GM23338 (cell line): Measurements from ENCODE around the gene PRRC2A.

ENCODE experiments used
- CREB1 ChIP-seq: fragments of 250-450 bp; sonication (Bioruptor Pico); IDR thresholded peaks from 2 replicates; pipeline ENCODE4 v1.5.0; 2020; ENCODE audit warnings: low read depth, mild to moderate bottlenecking, moderate library complexity
- EZH2 ChIP-seq: fragments of 200-600 bp; sonication (generic); IDR thresholded peaks from one replicate; pipeline ENCODE4 v1.8.0; 2017; ENCODE audit warnings: antibody characterized with exemption, mild to moderate bottlenecking, low read depth; ENCODE audit not compliant: unreplicated experiment
- EZH2phosphoT487 ChIP-seq: fragments of 200-600 bp; sonication (generic); IDR thresholded peaks from one replicate; pipeline ENCODE4 v1.8.1; 2018; ENCODE audit warnings: antibody characterized with exemption; ENCODE audit not compliant: unreplicated experiment
- JUNB ChIP-seq: IDR thresholded peaks from one replicate; pipeline ENCODE4 v1.6.1; 2016; ENCODE audit warnings: antibody characterized with exemption; ENCODE audit not compliant: unreplicated experiment
- NANOG ChIP-seq: IDR thresholded peaks from 2 replicates; pipeline ENCODE4 v1.6.1; 2016; ENCODE audit warnings: antibody characterized with exemption, borderline replicate concordance
- POLR2AphosphoS5 ChIP-seq: IDR thresholded peaks from 2 replicates; pipeline ENCODE4 v1.6.1; 2016; ENCODE audit warnings: antibody characterized with exemption, low read depth
- REST ChIP-seq: IDR thresholded peaks from one replicate; pipeline ENCODE4 v1.6.1; 2018; ENCODE audit warnings: antibody characterized with exemption; ENCODE audit not compliant: unreplicated experiment
- STAT1 ChIP-seq: IDR thresholded peaks from one replicate; pipeline ENCODE4 v1.6.1; 2016; ENCODE audit warnings: antibody characterized with exemption; ENCODE audit not compliant: unreplicated experiment
- ZNF114 ChIP-seq: fragments of 250-450 bp; sonication (Bioruptor Pico); IDR thresholded peaks from 2 replicates; pipeline ENCODE4 v1.5.0; 2020; ENCODE audit warnings: mild to moderate bottlenecking, moderate library complexity
- ZNF331 ChIP-seq: fragments of 250-450 bp; sonication (Bioruptor Pico); IDR thresholded peaks from 2 replicates; pipeline ENCODE4 v1.5.0; 2020; ENCODE audit warnings: low read depth, mild to moderate bottlenecking, moderate library complexity
- TF ChIP-seq, protein P1 (sequence below), 2 experiments: fragments of 200-600 bp in 1 of 2; sonication (generic) in 1 of 2; conservative IDR thresholded peaks; 2 replicates each; pipeline versions ENCODE4 v1.5.1 to v1.6.1; 2016 to 2017; ENCODE audit warnings: antibody characterized with exemption in 2 of 2, low read depth in 2 of 2, mild to moderate bottlenecking in 2 of 2, moderate library complexity in 1 of 2
- TF ChIP-seq, protein P2 (sequence below): IDR thresholded peaks from 2 replicates; pipeline ENCODE4 v1.6.1; 2016; ENCODE audit warnings: antibody characterized with exemption
- TF ChIP-seq, protein P3 (sequence below): fragments of 250-450 bp; sonication (Bioruptor Pico); IDR thresholded peaks from 2 replicates; pipeline ENCODE4 v1.5.0; 2020; ENCODE audit warnings: mild to moderate bottlenecking, moderate library complexity

GRCh38 chr6:31577579-31577966, 42.9 kb upstream of the PRRC2A start:
- TF ChIP-seq, protein P1, sequence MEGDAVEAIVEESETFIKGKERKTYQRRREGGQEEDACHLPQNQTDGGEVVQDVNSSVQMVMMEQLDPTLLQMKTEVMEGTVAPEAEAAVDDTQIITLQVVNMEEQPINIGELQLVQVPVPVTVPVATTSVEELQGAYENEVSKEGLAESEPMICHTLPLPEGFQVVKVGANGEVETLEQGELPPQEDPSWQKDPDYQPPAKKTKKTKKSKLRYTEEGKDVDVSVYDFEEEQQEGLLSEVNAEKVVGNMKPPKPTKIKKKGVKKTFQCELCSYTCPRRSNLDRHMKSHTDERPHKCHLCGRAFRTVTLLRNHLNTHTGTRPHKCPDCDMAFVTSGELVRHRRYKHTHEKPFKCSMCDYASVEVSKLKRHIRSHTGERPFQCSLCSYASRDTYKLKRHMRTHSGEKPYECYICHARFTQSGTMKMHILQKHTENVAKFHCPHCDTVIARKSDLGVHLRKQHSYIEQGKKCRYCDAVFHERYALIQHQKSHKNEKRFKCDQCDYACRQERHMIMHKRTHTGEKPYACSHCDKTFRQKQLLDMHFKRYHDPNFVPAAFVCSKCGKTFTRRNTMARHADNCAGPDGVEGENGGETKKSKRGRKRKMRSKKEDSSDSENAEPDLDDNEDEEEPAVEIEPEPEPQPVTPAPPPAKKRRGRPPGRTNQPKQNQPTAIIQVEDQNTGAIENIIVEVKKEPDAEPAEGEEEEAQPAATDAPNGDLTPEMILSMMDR (conservative IDR thresholded peaks at IDR 0.05; ENCODE audit: low read depth in 2 of 2), result no peak
- no peak for TF ChIP-seq EZH2
- TF ChIP-seq POLR2AphosphoS5, result no peak
- TF ChIP-seq STAT1, result no peak
- TF ChIP-seq CREB1 (CRISPR knock-in tag), result no peak
- no peak for TF ChIP-seq NANOG
- TF ChIP-seq JUNB, result no peak
- TF ChIP-seq REST, result no peak
- TF ChIP-seq EZH2phosphoT487, result no peak
- TF ChIP-seq ZNF114 (CRISPR knock-in tag), result no peak
- TF ChIP-seq, protein P2, sequence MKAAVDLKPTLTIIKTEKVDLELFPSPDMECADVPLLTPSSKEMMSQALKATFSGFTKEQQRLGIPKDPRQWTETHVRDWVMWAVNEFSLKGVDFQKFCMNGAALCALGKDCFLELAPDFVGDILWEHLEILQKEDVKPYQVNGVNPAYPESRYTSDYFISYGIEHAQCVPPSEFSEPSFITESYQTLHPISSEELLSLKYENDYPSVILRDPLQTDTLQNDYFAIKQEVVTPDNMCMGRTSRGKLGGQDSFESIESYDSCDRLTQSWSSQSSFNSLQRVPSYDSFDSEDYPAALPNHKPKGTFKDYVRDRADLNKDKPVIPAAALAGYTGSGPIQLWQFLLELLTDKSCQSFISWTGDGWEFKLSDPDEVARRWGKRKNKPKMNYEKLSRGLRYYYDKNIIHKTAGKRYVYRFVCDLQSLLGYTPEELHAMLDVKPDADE, result no peak
- TF ChIP-seq ZNF331 (CRISPR knock-in tag), result no peak
- TF ChIP-seq, protein P3, sequence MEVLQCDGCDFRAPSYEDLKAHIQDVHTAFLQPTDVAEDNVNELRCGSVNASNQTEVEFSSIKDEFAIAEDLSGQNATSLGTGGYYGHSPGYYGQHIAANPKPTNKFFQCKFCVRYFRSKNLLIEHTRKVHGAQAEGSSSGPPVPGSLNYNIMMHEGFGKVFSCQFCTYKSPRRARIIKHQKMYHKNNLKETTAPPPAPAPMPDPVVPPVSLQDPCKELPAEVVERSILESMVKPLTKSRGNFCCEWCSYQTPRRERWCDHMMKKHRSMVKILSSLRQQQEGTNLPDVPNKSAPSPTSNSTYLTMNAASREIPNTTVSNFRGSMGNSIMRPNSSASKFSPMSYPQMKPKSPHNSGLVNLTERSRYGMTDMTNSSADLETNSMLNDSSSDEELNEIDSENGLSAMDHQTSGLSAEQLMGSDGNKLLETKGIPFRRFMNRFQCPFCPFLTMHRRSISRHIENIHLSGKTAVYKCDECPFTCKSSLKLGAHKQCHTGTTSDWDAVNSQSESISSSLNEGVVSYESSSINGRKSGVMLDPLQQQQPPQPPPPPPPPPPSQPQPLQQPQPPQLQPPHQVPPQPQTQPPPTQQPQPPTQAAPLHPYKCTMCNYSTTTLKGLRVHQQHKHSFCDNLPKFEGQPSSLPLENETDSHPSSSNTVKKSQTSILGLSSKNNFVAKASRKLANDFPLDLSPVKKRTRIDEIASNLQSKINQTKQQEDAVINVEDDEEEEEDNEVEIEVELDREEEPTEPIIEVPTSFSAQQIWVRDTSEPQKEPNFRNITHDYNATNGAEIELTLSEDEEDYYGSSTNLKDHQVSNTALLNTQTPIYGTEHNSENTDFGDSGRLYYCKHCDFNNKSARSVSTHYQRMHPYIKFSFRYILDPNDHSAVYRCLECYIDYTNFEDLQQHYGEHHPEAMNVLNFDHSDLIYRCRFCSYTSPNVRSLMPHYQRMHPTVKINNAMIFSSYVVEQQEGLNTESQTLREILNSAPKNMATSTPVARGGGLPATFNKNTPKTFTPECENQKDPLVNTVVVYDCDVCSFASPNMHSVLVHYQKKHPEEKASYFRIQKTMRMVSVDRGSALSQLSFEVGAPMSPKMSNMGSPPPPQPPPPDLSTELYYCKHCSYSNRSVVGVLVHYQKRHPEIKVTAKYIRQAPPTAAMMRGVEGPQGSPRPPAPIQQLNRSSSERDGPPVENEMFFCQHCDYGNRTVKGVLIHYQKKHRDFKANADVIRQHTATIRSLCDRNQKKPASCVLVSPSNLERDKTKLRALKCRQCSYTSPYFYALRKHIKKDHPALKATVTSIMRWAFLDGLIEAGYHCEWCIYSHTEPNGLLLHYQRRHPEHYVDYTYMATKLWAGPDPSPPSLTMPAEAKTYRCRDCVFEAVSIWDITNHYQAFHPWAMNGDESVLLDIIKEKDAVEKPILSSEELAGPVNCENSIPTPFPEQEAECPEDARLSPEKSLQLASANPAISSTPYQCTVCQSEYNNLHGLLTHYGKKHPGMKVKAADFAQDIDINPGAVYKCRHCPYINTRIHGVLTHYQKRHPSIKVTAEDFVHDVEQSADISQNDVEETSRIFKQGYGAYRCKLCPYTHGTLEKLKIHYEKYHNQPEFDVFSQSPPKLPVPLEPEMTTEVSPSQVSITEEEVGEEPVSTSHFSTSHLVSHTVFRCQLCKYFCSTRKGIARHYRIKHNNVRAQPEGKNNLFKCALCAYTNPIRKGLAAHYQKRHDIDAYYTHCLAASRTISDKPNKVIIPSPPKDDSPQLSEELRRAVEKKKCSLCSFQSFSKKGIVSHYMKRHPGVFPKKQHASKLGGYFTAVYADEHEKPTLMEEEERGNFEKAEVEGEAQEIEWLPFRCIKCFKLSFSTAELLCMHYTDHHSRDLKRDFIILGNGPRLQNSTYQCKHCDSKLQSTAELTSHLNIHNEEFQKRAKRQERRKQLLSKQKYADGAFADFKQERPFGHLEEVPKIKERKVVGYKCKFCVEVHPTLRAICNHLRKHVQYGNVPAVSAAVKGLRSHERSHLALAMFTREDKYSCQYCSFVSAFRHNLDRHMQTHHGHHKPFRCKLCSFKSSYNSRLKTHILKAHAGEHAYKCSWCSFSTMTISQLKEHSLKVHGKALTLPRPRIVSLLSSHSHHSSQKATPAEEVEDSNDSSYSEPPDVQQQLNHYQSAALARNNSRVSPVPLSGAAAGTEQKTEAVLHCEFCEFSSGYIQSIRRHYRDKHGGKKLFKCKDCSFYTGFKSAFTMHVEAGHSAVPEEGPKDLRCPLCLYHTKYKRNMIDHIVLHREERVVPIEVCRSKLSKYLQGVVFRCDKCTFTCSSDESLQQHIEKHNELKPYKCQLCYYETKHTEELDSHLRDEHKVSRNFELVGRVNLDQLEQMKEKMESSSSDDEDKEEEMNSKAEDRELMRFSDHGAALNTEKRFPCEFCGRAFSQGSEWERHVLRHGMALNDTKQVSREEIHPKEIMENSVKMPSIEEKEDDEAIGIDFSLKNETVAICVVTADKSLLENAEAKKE (CRISPR knock-in tag), result no peak
